ENCODE results near the gene CHCHD1.

- TF ChIP-seq POLR2A (IDR thresholded peaks at IDR 0.05): no peak
- TF ChIP-seq, protein P1, sequence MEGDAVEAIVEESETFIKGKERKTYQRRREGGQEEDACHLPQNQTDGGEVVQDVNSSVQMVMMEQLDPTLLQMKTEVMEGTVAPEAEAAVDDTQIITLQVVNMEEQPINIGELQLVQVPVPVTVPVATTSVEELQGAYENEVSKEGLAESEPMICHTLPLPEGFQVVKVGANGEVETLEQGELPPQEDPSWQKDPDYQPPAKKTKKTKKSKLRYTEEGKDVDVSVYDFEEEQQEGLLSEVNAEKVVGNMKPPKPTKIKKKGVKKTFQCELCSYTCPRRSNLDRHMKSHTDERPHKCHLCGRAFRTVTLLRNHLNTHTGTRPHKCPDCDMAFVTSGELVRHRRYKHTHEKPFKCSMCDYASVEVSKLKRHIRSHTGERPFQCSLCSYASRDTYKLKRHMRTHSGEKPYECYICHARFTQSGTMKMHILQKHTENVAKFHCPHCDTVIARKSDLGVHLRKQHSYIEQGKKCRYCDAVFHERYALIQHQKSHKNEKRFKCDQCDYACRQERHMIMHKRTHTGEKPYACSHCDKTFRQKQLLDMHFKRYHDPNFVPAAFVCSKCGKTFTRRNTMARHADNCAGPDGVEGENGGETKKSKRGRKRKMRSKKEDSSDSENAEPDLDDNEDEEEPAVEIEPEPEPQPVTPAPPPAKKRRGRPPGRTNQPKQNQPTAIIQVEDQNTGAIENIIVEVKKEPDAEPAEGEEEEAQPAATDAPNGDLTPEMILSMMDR (IDR thresholded peaks at IDR 0.05): no peak
Observed at GRCh38 chr10:73774637-73775036, 7.2 kb upstream of the CHCHD1 start.
